ENCODE data around the gene PRCD.

- TF ChIP-seq CTCF (IDR thresholded peaks at IDR 0.05), result no peak
- TF ChIP-seq ZFX (IDR thresholded peaks at IDR 0.05; ENCODE audit: borderline replicate concordance), result no peak
Measured at GRCh38 chr17:76500074-76500746, 39.6 kb upstream of the PRCD start.

Measured in 22Rv1 (cell line).